GM23338 (cell line): ENCODE data around the gene ABHD14A.
A peak's percentile ranks its signal among the peaks of the same experiment; 100 is the strongest.

Source experiments
- CREB1 ChIP-seq: fragments of 250-450 bp; sonication (Bioruptor Pico); IDR thresholded peaks from 2 replicates; pipeline ENCODE4 v1.5.0; 2020; ENCODE audit warnings: low read depth, mild to moderate bottlenecking, moderate library complexity
- EZH2 ChIP-seq: fragments of 200-600 bp; sonication (generic); IDR thresholded peaks from one replicate; pipeline ENCODE4 v1.8.0; 2017; ENCODE audit warnings: antibody characterized with exemption, mild to moderate bottlenecking, low read depth; ENCODE audit not compliant: unreplicated experiment
- JUNB ChIP-seq: IDR thresholded peaks from one replicate; pipeline ENCODE4 v1.6.1; 2016; ENCODE audit warnings: antibody characterized with exemption; ENCODE audit not compliant: unreplicated experiment
- POLR2AphosphoS5 ChIP-seq: IDR thresholded peaks from 2 replicates; pipeline ENCODE4 v1.6.1; 2016; ENCODE audit warnings: antibody characterized with exemption, low read depth
- TF ChIP-seq, protein P1 (sequence below), 2 experiments: fragments of 200-600 bp in 1 of 2; sonication (generic) in 1 of 2; conservative IDR thresholded peaks; 2 replicates each; pipeline versions ENCODE4 v1.5.1 to v1.6.1; 2016 to 2017; ENCODE audit warnings: antibody characterized with exemption in 2 of 2, low read depth in 2 of 2, mild to moderate bottlenecking in 2 of 2, moderate library complexity in 1 of 2

DNA sequence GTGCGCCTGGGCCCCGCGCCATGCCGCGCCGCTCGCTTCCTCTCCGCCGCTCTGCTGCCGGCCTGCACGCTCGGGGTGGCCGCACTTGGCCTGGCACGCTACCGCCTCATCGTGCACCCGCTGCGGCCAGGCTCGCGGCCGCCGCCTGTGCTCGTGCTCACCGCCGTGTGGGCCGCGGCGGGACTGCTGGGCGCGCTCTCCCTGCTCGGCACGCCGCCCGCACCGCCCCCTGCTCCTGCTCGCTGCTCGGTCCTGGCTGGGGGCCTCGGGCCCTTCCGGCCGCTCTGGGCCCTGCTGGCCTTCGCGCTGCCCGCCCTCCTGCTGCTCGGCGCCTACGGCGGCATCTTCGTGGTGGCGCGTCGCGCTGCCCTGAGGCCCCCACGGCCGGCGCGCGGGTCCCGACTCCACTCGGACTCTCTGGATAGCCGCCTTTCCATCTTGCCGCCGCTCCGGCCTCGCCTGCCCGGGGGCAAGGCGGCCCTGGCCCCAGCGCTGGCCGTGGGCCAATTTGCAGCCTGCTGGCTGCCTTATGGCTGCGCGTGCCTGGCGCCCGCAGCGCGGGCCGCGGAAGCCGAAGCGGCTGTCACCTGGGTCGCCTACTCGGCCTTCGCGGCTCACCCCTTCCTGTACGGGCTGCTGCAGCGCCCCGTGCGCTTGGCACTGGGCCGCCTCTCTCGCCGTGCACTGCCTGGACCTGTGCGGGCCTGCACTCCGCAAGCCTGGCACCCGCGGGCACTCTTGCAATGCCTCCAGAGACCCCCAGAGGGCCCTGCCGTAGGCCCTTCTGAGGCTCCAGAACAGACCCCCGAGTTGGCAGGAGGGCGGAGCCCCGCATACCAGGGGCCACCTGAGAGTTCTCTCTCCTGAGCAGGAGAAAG lies 18.7 kb upstream of the ABHD14A start:
- TF ChIP-seq POLR2AphosphoS5 = no peak
- no peak for TF ChIP-seq EZH2
- TF ChIP-seq, protein P1, sequence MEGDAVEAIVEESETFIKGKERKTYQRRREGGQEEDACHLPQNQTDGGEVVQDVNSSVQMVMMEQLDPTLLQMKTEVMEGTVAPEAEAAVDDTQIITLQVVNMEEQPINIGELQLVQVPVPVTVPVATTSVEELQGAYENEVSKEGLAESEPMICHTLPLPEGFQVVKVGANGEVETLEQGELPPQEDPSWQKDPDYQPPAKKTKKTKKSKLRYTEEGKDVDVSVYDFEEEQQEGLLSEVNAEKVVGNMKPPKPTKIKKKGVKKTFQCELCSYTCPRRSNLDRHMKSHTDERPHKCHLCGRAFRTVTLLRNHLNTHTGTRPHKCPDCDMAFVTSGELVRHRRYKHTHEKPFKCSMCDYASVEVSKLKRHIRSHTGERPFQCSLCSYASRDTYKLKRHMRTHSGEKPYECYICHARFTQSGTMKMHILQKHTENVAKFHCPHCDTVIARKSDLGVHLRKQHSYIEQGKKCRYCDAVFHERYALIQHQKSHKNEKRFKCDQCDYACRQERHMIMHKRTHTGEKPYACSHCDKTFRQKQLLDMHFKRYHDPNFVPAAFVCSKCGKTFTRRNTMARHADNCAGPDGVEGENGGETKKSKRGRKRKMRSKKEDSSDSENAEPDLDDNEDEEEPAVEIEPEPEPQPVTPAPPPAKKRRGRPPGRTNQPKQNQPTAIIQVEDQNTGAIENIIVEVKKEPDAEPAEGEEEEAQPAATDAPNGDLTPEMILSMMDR (conservative IDR thresholded peaks at IDR 0.05; ENCODE audit: low read depth in 2 of 2) = peak; percentile 61 to 68
- no peak for TF ChIP-seq JUNB
- no peak for TF ChIP-seq CREB1 (CRISPR knock-in tag)
